ENCODE data around the gene CACNA1A.
A peak's percentile ranks its signal among the peaks of the same experiment; 100 is the strongest.
"Not testable (repeated sequence)": the region's sequence is repeated elsewhere in the genome, so short reads cannot be mapped to it uniquely, and the experiment has no call there.

CACNA1A gene

GRCh38 chr19:13198634-13199033 is 307.6 kb downstream of the CACNA1A start:
- no peak for DNase-seq (ENCODE audit: low spot score)

- no peak for DNase-seq (ENCODE audit: low spot score)
These were observed 310.6 kb downstream of the CACNA1A start for GRCh38 chr19:13195678-13196077.

GRCh38 chr19:13190781-13191540 is 315.3 kb downstream of the CACNA1A start:
- DNase-seq (ENCODE audit: low spot score): no peak

- no peak for DNase-seq (ENCODE audit: low spot score)
These were observed 316.7 kb downstream of the CACNA1A start for GRCh38 chr19:13189600-13189999.

- DNase-seq (ENCODE audit: low spot score): no peak
These were observed 318.9 kb downstream of the CACNA1A start for GRCh38 chr19:13187419-13187818.

GRCh38 chr19:13186688-13187087 is 319.6 kb downstream of the CACNA1A start:
- DNase-seq (ENCODE audit: low spot score): not testable (repeated sequence)

GRCh38 chr19:13185763-13186657 is 320.3 kb downstream of the CACNA1A start:
- DNase-seq (ENCODE audit: low spot score): not testable (repeated sequence)

GRCh38 chr19:13184926-13185325 is 321.4 kb downstream of the CACNA1A start:
- DNase-seq (ENCODE audit: low spot score): not testable (repeated sequence)

GRCh38 chr19:13181747-13182388 is 324.4 kb downstream of the CACNA1A start:
- peak; percentile 81 for DNase-seq (ENCODE audit: low spot score)

- DNase-seq (ENCODE audit: low spot score): not testable (repeated sequence)
These were observed 328.0 kb downstream of the CACNA1A start for GRCh38 chr19:13178291-13178690.

- DNase-seq (ENCODE audit: low spot score): not testable (repeated sequence)
These were observed 328.7 kb downstream of the CACNA1A start for GRCh38 chr19:13177584-13177983.

- DNase-seq (ENCODE audit: low spot score): no peak
These were observed 329.9 kb downstream of the CACNA1A start for GRCh38 chr19:13176345-13176744.

GRCh38 chr19:13173139-13173737 is 333.0 kb downstream of the CACNA1A start:
- DNase-seq (ENCODE audit: low spot score): no peak

GRCh38 chr19:13172346-13173138 is 333.7 kb downstream of the CACNA1A start:
- peak; percentile 82 for DNase-seq (ENCODE audit: low spot score)

- no peak for DNase-seq (ENCODE audit: low spot score)
These were observed 335.1 kb downstream of the CACNA1A start for GRCh38 chr19:13171146-13171545.

- peak; percentile 90 for DNase-seq (ENCODE audit: low spot score)
These were observed 336.5 kb downstream of the CACNA1A start for GRCh38 chr19:13169769-13170168.

GRCh38 chr19:13166151-13166550 is 340.1 kb downstream of the CACNA1A start:
- DNase-seq (ENCODE audit: low spot score): not testable (repeated sequence)

- no peak for DNase-seq (ENCODE audit: low spot score)
These were observed 340.9 kb downstream of the CACNA1A start for GRCh38 chr19:13165162-13165997.

- no peak for DNase-seq (ENCODE audit: low spot score)
These were observed 341.7 kb downstream of the CACNA1A start for GRCh38 chr19:13164343-13165161.
